Colonic mucosa (tissue), 4 donors: Measurements from ENCODE around the gene BLOC1S2. TPM values are rescaled to one million over a fixed set of nuclear protein-coding genes. Genes with fewer than 3 reads are reported as not detected.

Source experiments
- DNase-seq: peaks from one replicate; pipeline ENCODE4 v3.0.0-alpha.2; 2020
- H3K27ac ChIP-seq: fragments of 200-600 bp; one replicate; pipeline ENCODE4 v1.8.0; 2021
- H3K27me3 ChIP-seq: fragments of 200-600 bp; one replicate; pipeline ENCODE4 v1.8.0; 2021
- H3K36me3 ChIP-seq: fragments of 200-600 bp; one replicate; pipeline ENCODE4 v1.8.0; 2021
- H3K4me1 ChIP-seq: fragments of 200-600 bp; one replicate; pipeline ENCODE4 v1.8.0; 2021; ENCODE audit warnings: mild to moderate bottlenecking
- H3K4me3 ChIP-seq: fragments of 200-600 bp; one replicate; pipeline ENCODE4 v1.8.0; 2021
- H3K9ac ChIP-seq, 2 donors: one replicate each; pipeline ENCODE4 v1.7.0; 2013; ENCODE audit warnings: control low read depth in 2 of 2, low read depth in 2 of 2, low read length in 2 of 2
- H3K9me3 ChIP-seq: fragments of 200-600 bp; one replicate; pipeline ENCODE4 v1.8.0; 2021
- CTCF ChIP-seq: fragments of 200-600 bp; IDR thresholded peaks from one replicate; pipeline ENCODE4 v1.8.0; 2022; ENCODE audit warnings: antibody characterized with exemption, mild to moderate bottlenecking
- intact Hi-C: fragments of 100-400 bp; cut with DNase I; formaldehyde crosslinking; loops from one replicate; pipeline ENCODE4 v1.14.1; 2022
- total RNA-seq, 2 donors: library from RNA; stranded (reverse); fragmentation: NEBNext Ultra II Directional in 1 of 2; extraction: Animal tissue kit (Norgen Biotek cat#: 25700) in 1 of 2; gene quantifications; one replicate each; pipeline ENCODE4 v1.2.1, GENCODE V29; 2021
- donor health status: healthy.
- donor health status: DM: no; HTN: no; CAD: no.
- donor health status: DM: no; HTN: no; CAD: no.

BLOC1S2 gene
- total RNA-seq, result 10 to 100 TPM; 20.6 to 21.5 TPM

GRCh38 chr10:100286051-100287033, at the start of gene BLOC1S2:
Gene BLOC1S2 (minus strand): TSS chr10:100286680. CDS start chr10:100286659, 21 bp downstream.
- peak; percentile 84 for DNase-seq
- H3K9me3 ChIP-seq, result no peaks in the 10 kb centered on the region
- no peaks in the 10 kb centered on the region for H3K36me3 ChIP-seq
- peak within 1 kb of the TSS; percentile 83 to 92 for H3K9ac ChIP-seq
- H3K4me3 ChIP-seq, result peak within 1 kb of the TSS; percentile 71
- TF ChIP-seq CTCF, result no peak
- H3K4me1 ChIP-seq, result no peaks in the 10 kb centered on the region
- peak within 1 kb of the TSS; percentile 81 for H3K27ac ChIP-seq
- intact Hi-C loops, result no loop called here
- H3K27me3 ChIP-seq, result no peaks in the 10 kb centered on the region

- Histone ChIP-seq H3K27me3 (no peaks in the 10 kb centered on the region), H3K27ac (no peak overlapping the region), H3K36me3 (no peaks in the 10 kb centered on the region), H3K9ac (no peak overlapping the region), H3K9me3 (no peaks in the 10 kb centered on the region), H3K4me1 (no peaks in the 10 kb centered on the region), H3K4me3 (no peak overlapping the region)
- intact Hi-C loops, result no loop called here
- DNase-seq, result no peak
- no peak for TF ChIP-seq CTCF
Measured at GRCh38 chr10:100334762-100335161, 48.3 kb upstream of the BLOC1S2 start.

GRCh38 chr10:100333661-100334440, 47.4 kb upstream of the BLOC1S2 start:
- DNase-seq, result no peak
- Histone ChIP-seq H3K9ac (no peak overlapping the region), H3K9me3 (no peaks in the 10 kb centered on the region), H3K36me3 (no peaks in the 10 kb centered on the region), H3K27ac (no peak overlapping the region), H3K27me3 (no peaks in the 10 kb centered on the region), H3K4me1 (no peaks in the 10 kb centered on the region), H3K4me3 (no peak overlapping the region)
- TF ChIP-seq CTCF, result no peak
- intact Hi-C loops, result no loop called here

GRCh38 chr10:100333106-100333505, 46.6 kb upstream of the BLOC1S2 start:
- no peaks in the 10 kb centered on the region for H3K27me3 ChIP-seq
- no peak for TF ChIP-seq CTCF

GRCh38 chr10:100330079-100330478, 43.6 kb upstream of the BLOC1S2 start, which contains the start of gene PKD2L1:
Gene PKD2L1 (minus strand): TSS chr10:100330228. CDS start chr10:100330103, 125 bp downstream.
- DNase-seq, result no peak
- intact Hi-C loops, result no loop called here
- Histone ChIP-seq H3K27me3 (no peaks in the 10 kb centered on the region), H3K9ac (no peak within 1 kb of the TSS), H3K9me3 (no peaks in the 10 kb centered on the region), H3K27ac (no peak within 1 kb of the TSS), H3K4me3 (no peak within 1 kb of the TSS), H3K36me3 (no peaks in the 10 kb centered on the region), H3K4me1 (no peaks in the 10 kb centered on the region)
- no peak for TF ChIP-seq CTCF

More at GRCh38 chr10:100333106-100333505, 46.6 kb upstream of the BLOC1S2 start:
- no peak overlapping the region for H3K27ac ChIP-seq
- H3K9me3 ChIP-seq, result no peaks in the 10 kb centered on the region
- H3K4me3 ChIP-seq, result no peak overlapping the region
- no peak for DNase-seq
- H3K4me1 ChIP-seq, result no peaks in the 10 kb centered on the region
- no peaks in the 10 kb centered on the region for H3K36me3 ChIP-seq
- H3K9ac ChIP-seq, result no peak overlapping the region
- intact Hi-C loops, result no loop called here
